HCT116 (cell line): ENCODE results near the gene MAPK14. TPM values are rescaled to one million over a fixed set of nuclear protein-coding genes. Genes with fewer than 3 reads are reported as not detected.

Source experiments
- ATAC-seq: fragments of 200-7000 bp; cut with Tn5 transposase; 2 replicates; pipeline ENCODE4 v1.9.1; 2020; ENCODE audit warnings: mild to moderate bottlenecking, moderate library complexity
- BruUV-seq: library from RNA; stranded (reverse); fragments of 400-500 nt; replicated peaks from 2 replicates; lab custom pipeline; 2021; lab: Mats Ljungman, UMichigan
- CTCF ChIA-PET: fragments of 300-600 bp; sonication (Branson Sonifier 250); formaldehyde crosslinking; loops from one replicate; lab custom pipeline; 2021; ENCODE audit warnings: antibody characterized with exemption; lab: Charles Lee
- POLR2A ChIA-PET: fragments of 300-600, 350-600 bp; sonication (Branson Sonifier 250); formaldehyde crosslinking; loops from one replicate; lab custom pipeline; 2021; ENCODE audit warnings: antibody characterized with exemption; lab: Charles Lee
- RAD21 ChIA-PET, 2 experiments: fragments of 300-600 bp; sonication (Branson Sonifier 250); formaldehyde crosslinking; loops; one replicate each; lab custom pipeline; 2023; ENCODE audit warnings: low total read pairs in 2 of 2; ENCODE audit not compliant: uncharacterized antibody in 2 of 2, unreplicated experiment in 2 of 2, low non-redundant PET in 1 of 2; lab: Charles Lee
- DNase-seq: peaks from one replicate; pipeline ENCODE4 v3.0.0-alpha.2; 2010; ENCODE audit warnings: low read depth, low spot score
- H2AFZ ChIP-seq: fragments of 200-600 bp; shearing (Covaris generic), sonication (generic); 2 replicates; pipeline ENCODE4 v1.6.1; 2017; ENCODE audit warnings: low read depth, mixed run types, mixed read lengths, antibody characterized with exemption, low read length; ENCODE audit not compliant: poor library complexity, severe bottlenecking
- H3K27ac ChIP-seq: 2 replicates; pipeline ENCODE4 v1.5.1; 2012; ENCODE audit warnings: low read depth, low read length
- H3K27me3 ChIP-seq: fragments of 200-600 bp; sonication (generic); 2 replicates; pipeline ENCODE4 v1.6.1; 2016; ENCODE audit warnings: mixed run types, low read length, mixed read lengths; ENCODE audit not compliant: insufficient read depth
- H3K36me3 ChIP-seq, 2 experiments: fragments of 200-500 bp in 1 of 2; fragments of 200-600 bp in 1 of 2; sonication (Bioruptor generic) in 1 of 2; sonication (generic) in 1 of 2; 2 replicates each; pipeline versions ENCODE4 v1.5.1 to v1.6.1; 2014 to 2016; ENCODE audit warnings: low read length in 2 of 2, inconsistent platforms in 1 of 2, mixed read lengths in 1 of 2, mixed run types in 1 of 2; ENCODE audit not compliant: insufficient read depth in 2 of 2, control insufficient read depth in 1 of 2
- H3K4me1 ChIP-seq, 2 experiments: fragments of 200-600 bp in 1 of 2; sonication (generic) in 1 of 2; 2 replicates each; pipeline versions ENCODE4 v1.5.1 to v1.6.1; 2012 to 2017; ENCODE audit warnings: low read length in 2 of 2, inconsistent platforms in 1 of 2, mild to moderate bottlenecking in 1 of 2, mixed read lengths in 1 of 2, mixed run types in 1 of 2, moderate library complexity in 1 of 2; ENCODE audit not compliant: insufficient read depth in 2 of 2, control insufficient read depth in 1 of 2
- H3K4me2 ChIP-seq: fragments of 200-600 bp; sonication (generic); 2 replicates; pipeline ENCODE4 v1.6.1; 2017; ENCODE audit warnings: mixed run types, low read length, mixed read lengths
- H3K4me3 ChIP-seq, 2 experiments: fragments of 200-600 bp in 1 of 2; sonication (generic) in 1 of 2; replicated peaks in 1 of 2; 2 replicates each; pipeline ENCODE4 v1.5.1; 2011 to 2016; ENCODE audit warnings: low read length in 2 of 2, control low read depth in 1 of 2, low read depth in 1 of 2, mild to moderate bottlenecking in 1 of 2, mixed read lengths in 1 of 2, mixed run types in 1 of 2
- H3K79me2 ChIP-seq: fragments of 200-600 bp; sonication (generic); 2 replicates; pipeline ENCODE4 v1.6.1; 2017; ENCODE audit warnings: mild to moderate bottlenecking, mixed run types, low read length, moderate library complexity, mixed read lengths; ENCODE audit not compliant: insufficient read depth
- H3K9ac ChIP-seq: fragments of 200-600 bp; sonication (generic); 2 replicates; pipeline ENCODE4 v1.6.1; 2016; ENCODE audit warnings: low read length, mixed read lengths
- H3K9me2 ChIP-seq: fragments of 200-600 bp; sonication (generic), shearing (Covaris generic); 2 replicates; pipeline ENCODE4 v1.6.1; 2017; ENCODE audit warnings: mixed run types, mild to moderate bottlenecking, moderate library complexity; ENCODE audit not compliant: insufficient read depth
- H3K9me3 ChIP-seq, 2 experiments: fragments of 200-500 bp in 1 of 2; fragments of 200-600 bp in 1 of 2; sonication (Bioruptor generic) in 1 of 2; sonication (generic) in 1 of 2; 2 replicates each; pipeline ENCODE4 v1.6.1; 2014 to 2017; ENCODE audit warnings: low read length in 2 of 2, mixed read lengths in 2 of 2, inconsistent platforms in 1 of 2, low read depth in 1 of 2, mild to moderate bottlenecking in 1 of 2, mixed run types in 1 of 2, moderate library complexity in 1 of 2; ENCODE audit not compliant: control insufficient read depth in 1 of 2, insufficient read depth in 1 of 2
- H4K20me1 ChIP-seq: fragments of 200-600 bp; sonication (generic), shearing (Covaris generic); 2 replicates; pipeline ENCODE4 v1.6.1; 2017; ENCODE audit warnings: mixed run types, mild to moderate bottlenecking, moderate library complexity; ENCODE audit not compliant: insufficient read depth
- CEBPB ChIP-seq: IDR thresholded peaks from 2 replicates; pipeline ENCODE4 v1.6.1; 2012; ENCODE audit warnings: low read depth
- EGR1 ChIP-seq: IDR thresholded peaks from 2 replicates; pipeline ENCODE4 v1.6.1; 2012; ENCODE audit warnings: low read depth
- ELF1 ChIP-seq: IDR thresholded peaks from 2 replicates; pipeline ENCODE4 v1.6.1; 2012; ENCODE audit warnings: low read depth, borderline replicate concordance
- EZH2 ChIP-seq: fragments of 200-600 bp; sonication (generic); IDR thresholded peaks from 2 replicates; pipeline ENCODE4 v1.6.1; 2017; ENCODE audit warnings: antibody characterized with exemption, mixed run types
- FOSL1 ChIP-seq: IDR thresholded peaks from 2 replicates; pipeline ENCODE4 v1.6.1; 2012; ENCODE audit warnings: low read depth
- JUND ChIP-seq: IDR thresholded peaks from 2 replicates; pipeline ENCODE4 v1.6.1; 2012
- POLR2A ChIP-seq: IDR thresholded peaks from 2 replicates; pipeline ENCODE4 v1.7.0; 2011; ENCODE audit warnings: borderline replicate concordance; ENCODE audit not compliant: insufficient read depth, insufficient read length; ENCODE audit errors: extremely low read depth
- POLR2AphosphoS5 ChIP-seq: IDR thresholded peaks from 2 replicates; pipeline ENCODE4 v1.6.1; 2011; ENCODE audit warnings: mild to moderate bottlenecking, low read depth, low read length, moderate library complexity
- RAD21 ChIP-seq: IDR thresholded peaks from 2 replicates; pipeline ENCODE4 v1.6.1; 2012; ENCODE audit warnings: low read depth, mild to moderate bottlenecking
- SP1 ChIP-seq: IDR thresholded peaks from 2 replicates; pipeline ENCODE4 v1.6.1; 2012; ENCODE audit warnings: low read depth
- TCF7L2 ChIP-seq: IDR thresholded peaks from 2 replicates; pipeline ENCODE4 v1.7.0; 2011; ENCODE audit warnings: borderline replicate concordance, inconsistent platforms; ENCODE audit not compliant: insufficient read depth, insufficient read length; ENCODE audit errors: extremely low read depth
- YY1 ChIP-seq: IDR thresholded peaks from 2 replicates; pipeline ENCODE4 v1.6.1; 2011; ENCODE audit warnings: low read length, low read depth, moderate library complexity, mild to moderate bottlenecking; ENCODE audit not compliant: insufficient replicate concordance; ENCODE audit errors: extremely low read depth
- ZNF274 ChIP-seq: fragments of 200-500 bp; sonication (Bioruptor generic); IDR thresholded peaks from 2 replicates; pipeline ENCODE4 v1.6.1; 2014; ENCODE audit warnings: mild to moderate bottlenecking, low read depth, low read length, inconsistent platforms
- intact Hi-C: fragments of 100-400 bp; cut with micrococcal nuclease; formaldehyde crosslinking; loops from 2 replicates; pipeline ENCODE4 v1.10.0; 2022
- total RNA-seq: library from RNA; stranded (reverse); gene quantifications from one replicate; pipeline ENCODE4 v1.2.1, GENCODE V29; 2021; ENCODE audit not compliant: unreplicated experiment
- TF ChIP-seq, protein P1 (sequence below): IDR thresholded peaks from 2 replicates; pipeline ENCODE4 v1.6.1; 2011; ENCODE audit warnings: mild to moderate bottlenecking, low read length, moderate library complexity; ENCODE audit not compliant: insufficient replicate concordance; ENCODE audit errors: extremely low read depth
- TF ChIP-seq, protein P2 (sequence below): IDR thresholded peaks from 2 replicates; pipeline ENCODE4 v1.6.1; 2012

MAPK14 gene
- total RNA-seq, 1 experiment from 2014 or later = 34.2 TPM

DNA sequence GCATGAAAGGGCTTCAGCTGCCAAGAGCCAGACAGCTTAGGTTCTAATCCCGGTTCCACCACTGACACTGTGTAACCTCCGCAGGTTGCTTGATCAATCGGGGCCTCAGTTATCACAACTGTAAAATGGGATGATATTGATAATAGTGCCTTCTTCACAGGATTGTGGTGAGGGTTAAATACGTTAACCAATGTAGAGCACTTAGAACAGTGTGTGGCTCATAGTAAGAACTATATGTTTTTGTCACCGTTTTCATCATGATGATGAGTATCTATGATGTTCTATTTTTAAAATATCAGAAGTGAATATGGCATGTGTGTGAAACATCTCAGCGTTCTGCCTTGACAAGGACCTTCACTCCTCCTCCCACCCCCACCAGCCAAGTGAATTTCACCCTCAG is 92.4 kb downstream of the MAPK14 start:
- POLR2A ChIA-PET = no interaction called here
- Histone ChIP-seq H3K4me2 (no peak overlapping the region), H3K9ac (no peak overlapping the region), H3K4me3 (no peak overlapping the region), H4K20me1 (no peaks in the 10 kb centered on the region), H3K79me2 (no peaks in the 10 kb centered on the region), H2AFZ (no peak overlapping the region), H3K27ac (no peak overlapping the region), H3K36me3 (no peaks in the 10 kb centered on the region), H3K9me3 (no peaks in the 10 kb centered on the region), H3K9me2 (no peaks in the 10 kb centered on the region), H3K4me1 (peaks cover 9 to 22% of the 10 kb centered on the region in 2 experiments; a peak in 2 of 4 replicates), H3K27me3 (no peaks in the 10 kb centered on the region)
- BruUV-seq = no TSS peak
- intact Hi-C loops = no loop called here
- DNase-seq (no peak), ATAC-seq (no peak)
- no peak for TF ChIP-seq POLR2A
- TF ChIP-seq, protein P1, sequence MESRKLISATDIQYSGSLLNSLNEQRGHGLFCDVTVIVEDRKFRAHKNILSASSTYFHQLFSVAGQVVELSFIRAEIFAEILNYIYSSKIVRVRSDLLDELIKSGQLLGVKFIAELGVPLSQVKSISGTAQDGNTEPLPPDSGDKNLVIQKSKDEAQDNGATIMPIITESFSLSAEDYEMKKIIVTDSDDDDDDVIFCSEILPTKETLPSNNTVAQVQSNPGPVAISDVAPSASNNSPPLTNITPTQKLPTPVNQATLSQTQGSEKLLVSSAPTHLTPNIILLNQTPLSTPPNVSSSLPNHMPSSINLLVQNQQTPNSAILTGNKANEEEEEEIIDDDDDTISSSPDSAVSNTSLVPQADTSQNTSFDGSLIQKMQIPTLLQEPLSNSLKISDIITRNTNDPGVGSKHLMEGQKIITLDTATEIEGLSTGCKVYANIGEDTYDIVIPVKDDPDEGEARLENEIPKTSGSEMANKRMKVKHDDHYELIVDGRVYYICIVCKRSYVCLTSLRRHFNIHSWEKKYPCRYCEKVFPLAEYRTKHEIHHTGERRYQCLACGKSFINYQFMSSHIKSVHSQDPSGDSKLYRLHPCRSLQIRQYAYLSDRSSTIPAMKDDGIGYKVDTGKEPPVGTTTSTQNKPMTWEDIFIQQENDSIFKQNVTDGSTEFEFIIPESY = no peak
- no peak for TF ChIP-seq SP1
- TF ChIP-seq FOSL1 = no peak
- no peak for TF ChIP-seq TCF7L2
- TF ChIP-seq ZNF274 = no peak
- no peak for TF ChIP-seq EZH2
- TF ChIP-seq EGR1 = no peak
- no peak for TF ChIP-seq RAD21
- TF ChIP-seq CEBPB = no peak
- TF ChIP-seq POLR2AphosphoS5 = no peak
- no peak for TF ChIP-seq ELF1
- TF ChIP-seq, protein P2, sequence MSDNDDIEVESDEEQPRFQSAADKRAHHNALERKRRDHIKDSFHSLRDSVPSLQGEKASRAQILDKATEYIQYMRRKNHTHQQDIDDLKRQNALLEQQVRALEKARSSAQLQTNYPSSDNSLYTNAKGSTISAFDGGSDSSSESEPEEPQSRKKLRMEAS = no peak
- TF ChIP-seq JUND = no peak
- TF ChIP-seq YY1 = no peak
- RAD21 ChIA-PET = no interaction called here
- CTCF ChIA-PET = no interaction called here
